ENCODE measurements around the gene JMJD7.

Gene JMJD7

GRCh38 chr15:41866872-41867579, 39.1 kb downstream of the JMJD7 start:
- Mint-ChIP-seq H3K27ac (no peak overlapping the region), H3K36me3 (ENCODE audit: low read depth) (no peaks in the 10 kb centered on the region)

GRCh38 chr15:41868321-41868720, 40.4 kb downstream of the JMJD7 start:
- H3K9me3 Mint-ChIP-seq, result no peaks in the 10 kb centered on the region
- H3K4me1 Mint-ChIP-seq (ENCODE audit: low read depth), result peaks cover 25% of the 10 kb centered on the region
- H3K4me3 Mint-ChIP-seq, result no peak overlapping the region
- no peaks in the 10 kb centered on the region for H3K27me3 Mint-ChIP-seq
- no peak overlapping the region for H3K27ac Mint-ChIP-seq
- H3K36me3 Mint-ChIP-seq (ENCODE audit: low read depth), result no peaks in the 10 kb centered on the region
- DNase-seq, result no peak

More at GRCh38 chr15:41866872-41867579, 39.1 kb downstream of the JMJD7 start:
- H3K9me3 Mint-ChIP-seq, result no peaks in the 10 kb centered on the region
- no peaks in the 10 kb centered on the region for H3K27me3 Mint-ChIP-seq
- DNase-seq, result no peak
- peaks cover 23% of the 10 kb centered on the region for H3K4me1 Mint-ChIP-seq (ENCODE audit: low read depth)
- H3K4me3 Mint-ChIP-seq, result no peak overlapping the region

- no peaks in the 10 kb centered on the region for H3K36me3 Mint-ChIP-seq (ENCODE audit: low read depth)
- peak overlapping the region; percentile 74 for H3K27ac Mint-ChIP-seq
- H3K27me3 Mint-ChIP-seq, result no peaks in the 10 kb centered on the region
- no peak for DNase-seq
- no peaks in the 10 kb centered on the region for H3K9me3 Mint-ChIP-seq
- H3K4me3 Mint-ChIP-seq, result no peak overlapping the region
- peaks cover 25% of the 10 kb centered on the region for H3K4me1 Mint-ChIP-seq (ENCODE audit: low read depth)
Observed at GRCh38 chr15:41869770-41870688, 42.1 kb downstream of the JMJD7 start.

DNA sequence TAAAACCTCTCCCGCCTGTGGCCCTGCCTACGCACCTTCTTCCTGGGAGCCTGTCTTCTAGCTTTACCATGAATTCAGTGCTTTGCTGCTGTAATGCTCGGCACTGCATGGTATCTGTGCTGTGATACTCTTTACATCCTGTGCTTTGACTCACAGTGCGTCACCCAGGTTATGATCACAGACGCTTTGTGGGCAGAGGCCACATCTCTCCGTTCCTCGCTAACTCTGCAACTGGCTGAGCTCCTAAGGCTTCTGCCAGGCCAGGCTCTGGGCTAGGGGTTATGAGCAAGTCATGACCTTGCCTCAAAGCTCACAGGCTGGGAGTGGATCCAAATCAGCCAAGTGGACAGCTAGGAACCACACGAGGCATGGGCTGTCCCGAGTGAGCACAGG, 42.8 kb downstream of the JMJD7 start:
- no peaks in the 10 kb centered on the region for H3K36me3 Mint-ChIP-seq (ENCODE audit: low read depth)
- DNase-seq, result peak; percentile 71
- H3K27me3 Mint-ChIP-seq, result no peaks in the 10 kb centered on the region
- H3K4me1 Mint-ChIP-seq (ENCODE audit: low read depth), result peaks cover 25% of the 10 kb centered on the region
- H3K9me3 Mint-ChIP-seq, result no peaks in the 10 kb centered on the region
- H3K27ac Mint-ChIP-seq, result peak overlapping the region; percentile 74
- H3K4me3 Mint-ChIP-seq, result no peak overlapping the region

GRCh38 chr15:41871175-41871905, 43.4 kb downstream of the JMJD7 start:
- Mint-ChIP-seq H3K4me1 (ENCODE audit: low read depth) (peaks cover 25% of the 10 kb centered on the region), H3K4me3 (no peak overlapping the region), H3K9me3 (no peaks in the 10 kb centered on the region), H3K36me3 (ENCODE audit: low read depth) (no peaks in the 10 kb centered on the region), H3K27ac (peak overlapping the region; percentile 74), H3K27me3 (no peaks in the 10 kb centered on the region)
- DNase-seq, result no peak

DNA sequence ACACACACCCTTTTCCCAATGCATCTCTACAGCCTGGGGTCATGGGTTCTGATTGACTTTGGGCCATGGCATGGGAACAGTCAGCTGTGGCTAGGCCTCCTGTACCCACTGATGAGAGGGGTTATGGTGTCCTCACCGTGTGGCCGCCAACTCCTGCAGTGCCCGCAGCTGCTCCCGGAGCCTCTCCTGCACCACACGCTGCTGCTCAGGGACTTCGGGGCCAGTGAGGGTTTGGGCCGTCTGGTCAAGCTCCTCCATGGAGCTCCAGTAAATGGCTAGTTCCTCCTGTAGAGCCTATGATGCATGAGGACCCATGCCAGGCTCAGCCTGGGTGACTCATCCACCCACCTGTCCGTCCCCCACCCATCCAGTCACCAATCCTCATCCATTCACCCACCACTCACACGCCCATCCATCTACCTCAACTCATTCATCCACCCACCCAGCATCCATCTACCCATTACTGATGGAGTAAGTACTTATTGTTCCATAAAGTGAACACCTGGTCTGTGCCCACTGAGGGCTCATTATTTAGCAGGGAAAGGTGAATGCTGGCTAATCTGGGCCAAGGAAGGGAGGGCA, 44.4 kb downstream of the JMJD7 start:
- no peak for DNase-seq
- H3K4me1 Mint-ChIP-seq (ENCODE audit: low read depth), result peaks cover 25% of the 10 kb centered on the region
- no peaks in the 10 kb centered on the region for H3K9me3 Mint-ChIP-seq
- no peak overlapping the region for H3K4me3 Mint-ChIP-seq
- no peaks in the 10 kb centered on the region for H3K36me3 Mint-ChIP-seq (ENCODE audit: low read depth)
- no peaks in the 10 kb centered on the region for H3K27me3 Mint-ChIP-seq
- H3K27ac Mint-ChIP-seq, result no peak overlapping the region

DNA sequence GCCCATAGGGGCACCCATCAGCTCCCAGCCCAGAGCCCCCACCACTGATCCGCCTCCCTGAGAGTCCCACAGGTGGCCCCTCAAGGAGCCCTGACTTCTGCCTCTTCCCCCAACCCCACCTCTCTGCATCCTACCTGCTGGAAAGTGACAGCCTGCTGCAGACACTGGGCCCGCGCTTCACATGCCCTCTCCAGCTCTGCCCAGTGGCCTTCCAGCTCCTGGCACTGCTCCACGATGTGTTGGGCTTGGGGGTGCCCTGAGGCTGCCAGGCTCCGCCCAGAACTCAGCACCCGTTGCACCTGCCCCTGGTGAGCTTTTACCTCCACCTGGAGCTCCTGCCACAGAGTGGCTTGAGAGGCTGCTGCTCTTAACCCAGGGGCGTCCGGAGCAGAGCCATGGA, 45.8 kb downstream of the JMJD7 start:
- no peak overlapping the region for H3K27ac Mint-ChIP-seq

DNA sequence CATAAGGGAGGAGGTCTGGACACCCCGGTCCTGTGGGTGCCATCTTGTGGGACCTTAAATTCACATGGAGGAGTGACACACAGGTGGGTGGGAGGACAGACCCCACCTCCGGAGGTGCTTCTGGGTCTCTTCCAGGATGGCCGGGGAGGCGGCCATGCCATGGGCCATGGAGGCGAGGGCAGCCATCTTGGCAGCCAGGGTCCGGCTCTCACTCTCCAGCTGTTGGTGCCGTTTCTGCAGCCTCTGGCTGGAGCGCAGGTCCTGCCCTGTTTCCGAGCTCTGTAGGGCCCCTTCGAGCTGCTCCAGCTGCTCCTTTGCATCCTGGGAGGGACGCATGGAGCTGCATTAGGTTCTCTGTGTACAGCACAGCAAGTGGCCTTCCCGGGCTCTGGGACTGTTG, 46.8 kb downstream of the JMJD7 start:
- Mint-ChIP-seq H3K27me3 (no peaks in the 10 kb centered on the region), H3K27ac (no peak overlapping the region), H3K9me3 (no peaks in the 10 kb centered on the region), H3K4me1 (ENCODE audit: low read depth) (peaks cover 22% of the 10 kb centered on the region), H3K36me3 (ENCODE audit: low read depth) (no peaks in the 10 kb centered on the region), H3K4me3 (no peak overlapping the region)
- DNase-seq, result no peak

More for the DNA sequence above, 45.8 kb downstream of the JMJD7 start:
- Mint-ChIP-seq H3K36me3 (ENCODE audit: low read depth) (no peaks in the 10 kb centered on the region), H3K27me3 (no peaks in the 10 kb centered on the region), H3K4me1 (ENCODE audit: low read depth) (peaks cover 25% of the 10 kb centered on the region), H3K4me3 (no peak overlapping the region), H3K9me3 (no peaks in the 10 kb centered on the region)
- no peak for DNase-seq

DNA sequence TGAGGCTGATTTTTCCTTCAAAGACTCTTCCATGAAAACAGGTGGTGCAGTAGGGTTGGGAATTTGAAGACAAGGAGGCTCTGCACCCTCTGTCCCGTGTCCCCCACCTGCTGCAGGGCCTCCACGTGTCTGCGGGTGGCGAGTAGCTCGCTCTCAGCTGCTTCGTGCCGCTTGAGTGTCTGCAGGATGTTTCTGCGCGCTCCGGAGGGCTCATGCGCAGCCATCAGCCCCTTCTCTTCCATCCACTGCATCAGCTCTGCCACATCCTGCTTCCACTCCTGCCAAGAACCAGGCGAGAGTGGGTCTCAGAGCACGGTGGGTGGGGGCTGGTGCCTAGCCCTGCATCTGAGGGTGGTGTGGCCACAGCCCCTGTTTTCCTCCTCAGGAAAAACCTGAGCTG, 48.1 kb downstream of the JMJD7 start:
- Mint-ChIP-seq H3K9me3 (no peaks in the 10 kb centered on the region), H3K36me3 (ENCODE audit: low read depth) (no peaks in the 10 kb centered on the region), H3K27me3 (peaks cover 4% of the 10 kb centered on the region), H3K4me3 (no peak overlapping the region), H3K27ac (no peak overlapping the region), H3K4me1 (ENCODE audit: low read depth) (peaks cover 13% of the 10 kb centered on the region)
- DNase-seq, result no peak

- no peaks in the 10 kb centered on the region for H3K36me3 Mint-ChIP-seq (ENCODE audit: low read depth)
- DNase-seq, result no peak
- H3K27ac Mint-ChIP-seq, result no peak overlapping the region
- peaks cover 14% of the 10 kb centered on the region for H3K4me1 Mint-ChIP-seq (ENCODE audit: low read depth)
- H3K9me3 Mint-ChIP-seq, result no peaks in the 10 kb centered on the region
- H3K4me3 Mint-ChIP-seq, result no peak overlapping the region
- H3K27me3 Mint-ChIP-seq, result peaks cover 11% of the 10 kb centered on the region
Observed at GRCh38 chr15:41876689-41877088, 48.8 kb downstream of the JMJD7 start.

- Mint-ChIP-seq H3K4me3 (no peak overlapping the region), H3K27me3 (peaks cover 15% of the 10 kb centered on the region), H3K27ac (no peak overlapping the region), H3K9me3 (no peaks in the 10 kb centered on the region), H3K4me1 (ENCODE audit: low read depth) (peaks cover 8% of the 10 kb centered on the region), H3K36me3 (ENCODE audit: low read depth) (no peaks in the 10 kb centered on the region)
- DNase-seq, result no peak
Observed at GRCh38 chr15:41877631-41878354, 49.9 kb downstream of the JMJD7 start.

- peaks cover 8% of the 10 kb centered on the region for H3K4me1 Mint-ChIP-seq (ENCODE audit: low read depth)
- H3K9me3 Mint-ChIP-seq, result no peaks in the 10 kb centered on the region
- H3K4me3 Mint-ChIP-seq, result no peak overlapping the region
- no peak for DNase-seq
- H3K36me3 Mint-ChIP-seq (ENCODE audit: low read depth), result no peaks in the 10 kb centered on the region
- H3K27ac Mint-ChIP-seq, result no peak overlapping the region
- peaks cover 16% of the 10 kb centered on the region for H3K27me3 Mint-ChIP-seq
Observed at GRCh38 chr15:41878355-41878699, 50.4 kb downstream of the JMJD7 start.

DNA sequence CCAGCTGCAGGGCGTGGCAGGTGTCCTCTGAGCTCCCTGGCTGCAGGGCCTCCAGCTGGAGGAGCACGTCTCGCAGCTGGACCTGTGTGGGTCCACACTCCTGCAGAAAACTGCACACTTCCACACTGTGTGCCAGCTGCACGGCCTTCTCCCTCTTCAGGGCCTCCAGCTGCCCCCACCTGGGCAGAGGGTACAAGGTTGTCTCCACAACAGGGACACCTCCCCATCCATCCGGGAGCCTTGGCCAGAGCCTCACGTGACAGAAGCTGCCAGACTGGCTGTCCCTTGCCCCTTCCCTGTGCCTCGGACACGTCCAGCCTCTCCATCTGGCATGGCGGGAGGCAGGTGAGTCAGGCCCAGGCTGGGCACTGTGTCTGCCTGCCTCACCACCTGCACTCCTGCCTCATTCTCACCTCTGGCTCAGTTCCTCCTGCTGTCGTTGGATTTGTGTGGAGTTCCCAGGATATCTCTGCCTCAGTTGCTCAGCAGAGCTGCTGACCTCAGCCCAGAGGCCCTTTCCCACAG, 51.5 kb downstream of the JMJD7 start:
- no peak for DNase-seq
- no peak overlapping the region for H3K27ac Mint-ChIP-seq
- H3K36me3 Mint-ChIP-seq (ENCODE audit: low read depth), result no peaks in the 10 kb centered on the region
- no peaks in the 10 kb centered on the region for H3K9me3 Mint-ChIP-seq
- peaks cover 16% of the 10 kb centered on the region for H3K27me3 Mint-ChIP-seq
- H3K4me3 Mint-ChIP-seq, result no peak overlapping the region
- peaks cover 8% of the 10 kb centered on the region for H3K4me1 Mint-ChIP-seq (ENCODE audit: low read depth)
